GM12891 (cell line): ENCODE results near the gene CDX2.
A peak's percentile ranks its signal among the peaks of the same experiment; 100 is the strongest.
"Not testable (repeated sequence)": the region's sequence is repeated elsewhere in the genome, so short reads cannot be mapped to it uniquely, and the experiment has no call there.

Experiments
- DNase-seq: peaks from one replicate; pipeline ENCODE4 v3.0.0; 2011; ENCODE audit warnings: low spot score; ENCODE audit not compliant: insufficient read length
- FAIRE-seq: peaks from 2 replicates; lab custom pipeline; 2011; peaks lifted over from hg19 to GRCh38; lab: Jason Lieb, UNC
- PAX5 ChIP-seq: IDR thresholded peaks from 2 replicates; pipeline ENCODE4 v1.6.1; 2011; ENCODE audit warnings: low read length, moderate library complexity, mild to moderate bottlenecking; ENCODE audit not compliant: insufficient read depth, severe bottlenecking
- POLR2A ChIP-seq: IDR thresholded peaks from 2 replicates; pipeline ENCODE4 v1.6.1; 2011; ENCODE audit warnings: low read depth, low read length, control low read depth
- POLR2AphosphoS5 ChIP-seq: IDR thresholded peaks from 2 replicates; pipeline ENCODE4 v1.6.1; 2011; ENCODE audit warnings: low read depth, low read length, control low read depth
- POU2F2 ChIP-seq: IDR thresholded peaks from 2 replicates; pipeline ENCODE4 v1.6.1; 2011; ENCODE audit warnings: low read depth, mild to moderate bottlenecking, control low read depth, low read length, moderate library complexity
- SPI1 ChIP-seq: IDR thresholded peaks from 2 replicates; pipeline ENCODE4 v1.6.1; 2011; ENCODE audit warnings: low read depth, low read length, control low read depth
- TAF1 ChIP-seq: IDR thresholded peaks from 2 replicates; pipeline ENCODE4 v1.6.1; 2011; ENCODE audit warnings: low read depth, low read length, control low read depth

Gene CDX2

DNA sequence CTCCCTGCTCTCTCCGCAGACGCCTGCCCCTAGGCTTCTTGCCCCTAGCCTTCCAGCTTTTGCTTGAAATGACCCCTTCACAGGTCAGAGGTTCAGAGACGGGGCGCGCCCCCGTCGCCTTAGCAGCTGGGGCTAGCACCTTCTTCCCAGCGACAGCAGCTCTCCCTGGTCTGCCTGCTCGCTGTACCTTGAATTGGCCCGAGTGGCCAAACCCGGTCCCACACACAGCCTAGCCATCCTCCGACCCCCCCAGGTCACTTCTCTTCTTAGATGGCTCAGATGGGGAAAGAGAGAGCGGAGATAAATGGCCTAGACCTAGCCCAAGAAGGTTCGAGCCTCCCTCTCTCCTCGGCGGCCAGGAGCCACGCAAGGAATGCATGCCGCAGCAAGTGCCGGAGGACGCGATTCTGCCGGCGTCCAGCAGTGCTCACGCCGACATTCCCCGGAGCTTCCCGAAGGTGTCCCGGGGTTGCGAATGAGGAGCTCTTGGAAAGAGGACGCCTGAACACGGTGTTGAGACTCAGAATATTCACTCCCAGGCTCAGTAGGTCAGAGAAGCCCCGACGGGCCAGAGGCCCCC, 1.3 kb downstream of the CDX2 start:
- FAIRE-seq (no peak), DNase-seq (no peak)
- TF ChIP-seq POLR2A (no peak), TAF1 (no peak), POLR2AphosphoS5 (no peak), POU2F2 (no peak), PAX5 (no peak), SPI1 (no peak)

GRCh38 chr13:27967203-27967735, 1.8 kb downstream of the CDX2 start:
- DNase-seq = no peak
- TF ChIP-seq SPI1 (peak; percentile 16; the same call in 1 of the 2 replicates), TAF1 (no peak)
- FAIRE-seq = no peak

- TF ChIP-seq POLR2AphosphoS5 (no peak), POLR2A (no peak), TAF1 (no peak), PAX5 (no peak), POU2F2 (no peak), SPI1 (no peak)
- DNase-seq (no peak), FAIRE-seq (no peak)
Observed at GRCh38 chr13:27966641-27967202, 2.4 kb downstream of the CDX2 start.

DNA sequence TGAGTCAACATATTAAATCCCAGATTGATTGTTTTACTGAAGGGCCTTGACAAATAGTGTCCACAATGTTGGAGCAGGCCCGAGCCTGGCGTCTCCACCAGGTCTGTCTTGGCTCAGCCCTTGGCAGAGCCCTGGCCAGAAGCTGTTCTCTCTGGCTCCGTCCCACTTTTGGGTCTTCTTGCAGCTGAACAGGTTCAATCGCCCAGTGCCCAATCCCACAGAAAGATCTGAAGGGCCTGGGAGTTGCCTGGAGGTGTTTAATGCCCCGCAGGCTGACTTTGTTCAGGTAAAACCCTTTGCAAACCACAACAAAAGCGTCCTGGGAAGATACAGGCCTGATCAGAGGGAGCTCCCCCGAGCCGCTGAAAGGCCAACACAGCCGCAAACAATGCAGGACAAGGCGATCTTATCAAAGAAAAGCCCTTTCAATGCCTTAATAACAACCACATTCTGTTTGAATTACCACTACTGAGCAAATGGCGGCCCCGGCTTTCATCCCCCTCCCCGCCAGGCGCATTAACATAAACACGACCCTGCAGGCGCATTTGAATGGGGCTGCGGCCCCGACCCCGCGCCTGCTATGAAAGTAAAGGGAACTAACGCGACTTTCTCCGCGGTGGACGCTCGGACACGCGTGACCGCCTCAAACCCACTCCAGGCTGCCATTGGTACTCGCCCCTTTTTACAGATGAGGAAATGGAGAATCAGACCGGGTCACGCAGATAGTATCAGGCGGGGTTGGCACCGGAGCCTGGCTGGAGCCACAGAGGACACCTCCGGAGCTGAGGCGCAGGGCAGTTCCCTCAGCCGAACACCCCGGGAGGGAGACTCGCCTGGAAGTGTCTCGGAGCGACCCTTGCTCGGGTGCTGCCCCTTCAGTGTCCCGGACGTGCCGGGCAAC, 3.1 kb downstream of the CDX2 start:
- FAIRE-seq (no peak), DNase-seq (no peak)
- no peak for TF ChIP-seq POU2F2
- no peak for TF ChIP-seq TAF1
- TF ChIP-seq POLR2A = no peak
- TF ChIP-seq POLR2AphosphoS5 = no peak

DNA sequence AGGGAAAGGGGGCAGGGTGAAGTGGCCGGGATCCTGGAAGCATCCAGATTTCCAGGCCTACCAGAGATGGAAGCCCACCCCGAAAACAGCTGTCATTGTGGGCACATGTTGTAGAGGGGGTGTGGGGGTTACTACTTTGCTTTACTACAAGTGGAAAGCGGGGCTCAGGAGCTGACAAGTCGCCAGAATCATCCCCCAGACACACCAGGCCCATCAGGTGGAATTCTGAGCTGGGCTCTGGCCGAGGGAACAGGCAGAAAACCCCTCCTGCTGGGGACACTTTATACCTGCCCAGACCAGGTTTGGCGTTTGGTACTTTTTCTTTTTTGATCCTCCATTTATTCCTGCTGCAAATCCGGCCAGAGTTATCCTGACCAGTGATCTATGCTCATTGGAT, 3.8 kb downstream of the CDX2 start:
- DNase-seq = no peak
- no peak for TF ChIP-seq POU2F2
- no peak for TF ChIP-seq SPI1
- TF ChIP-seq TAF1 = no peak
- no peak for TF ChIP-seq PAX5
- no peak for FAIRE-seq

DNA sequence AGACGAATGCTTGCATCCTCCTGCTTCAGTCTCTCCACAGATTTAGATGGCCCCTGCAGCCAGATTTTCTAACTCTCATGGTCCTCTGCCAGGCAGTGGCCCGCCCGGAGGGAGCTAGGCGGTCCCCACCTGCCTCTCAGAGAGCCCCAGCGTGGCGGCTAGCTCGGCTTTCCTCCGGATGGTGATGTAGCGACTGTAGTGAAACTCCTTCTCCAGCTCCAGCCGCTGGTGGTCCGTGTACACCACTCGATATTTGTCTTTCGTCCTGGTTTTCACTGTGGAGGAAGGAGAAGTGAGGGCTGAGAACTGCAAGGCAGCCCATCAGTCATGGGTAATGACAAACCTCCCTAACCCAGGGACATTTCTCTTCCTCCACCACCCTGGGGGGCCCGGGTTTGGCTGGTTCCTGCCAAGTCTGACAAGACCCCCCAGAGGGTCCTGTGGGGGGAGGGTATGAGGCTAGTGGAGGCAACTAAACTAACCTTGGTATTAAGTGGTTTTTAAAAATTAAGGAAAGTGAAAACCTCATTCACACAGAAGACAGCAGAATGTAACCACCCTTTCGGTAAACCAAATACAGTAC, 4.3 kb downstream of the CDX2 start:
- FAIRE-seq = no peak

GRCh38 chr13:27964206-27964605, 4.9 kb downstream of the CDX2 start:
- not testable (repeated sequence) for FAIRE-seq, DNase-seq

More for the DNA sequence above, 4.3 kb downstream of the CDX2 start:
- DNase-seq = no peak
- TF ChIP-seq SPI1 (no peak), POLR2AphosphoS5 (no peak), PAX5 (no peak), POU2F2 (no peak), POLR2A (no peak), TAF1 (no peak)

DNA sequence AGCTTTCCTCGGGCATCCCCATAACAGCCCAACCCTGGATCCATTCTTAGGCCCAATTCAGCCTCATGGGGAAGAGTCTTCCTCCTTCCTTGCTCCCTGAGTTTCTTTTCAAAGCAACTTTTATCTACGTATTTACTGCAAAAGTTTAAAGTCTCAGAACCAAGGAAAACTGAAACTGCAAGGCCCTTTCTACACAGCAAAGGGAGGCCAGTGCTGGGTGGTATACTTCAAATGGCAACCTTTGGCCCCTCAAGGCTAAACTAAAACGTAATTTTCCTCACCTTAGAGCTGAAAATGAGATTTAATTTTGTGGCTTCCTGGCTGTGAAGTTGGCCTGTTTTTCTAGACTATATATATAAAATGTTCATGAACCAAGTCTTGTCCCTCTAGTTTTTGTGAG, 5.6 kb downstream of the CDX2 start:
- DNase-seq (no peak), FAIRE-seq (no peak)
- TF ChIP-seq TAF1 = no peak
- no peak for TF ChIP-seq POU2F2
- no peak for TF ChIP-seq SPI1
- TF ChIP-seq POLR2AphosphoS5 = no peak
- TF ChIP-seq POLR2A = no peak
- no peak for TF ChIP-seq PAX5

GRCh38 chr13:27962982-27963381, 6.1 kb downstream of the CDX2 start:
- no peak for DNase-seq
- FAIRE-seq = no peak
- TF ChIP-seq PAX5 (no peak), POLR2AphosphoS5 (no peak)

- FAIRE-seq (no peak), DNase-seq (no peak)
- TF ChIP-seq POU2F2 = no peak
Observed at GRCh38 chr13:27962128-27962841, 6.8 kb downstream of the CDX2 start.
